HepG2 (cell line): ENCODE results near the gene PPP1R7. TPM values are rescaled to one million over a fixed set of nuclear protein-coding genes. Genes with fewer than 3 reads are reported as not detected.

Experiments
- ATAC-seq: fragments of 200-7000 bp; cut with Tn5 transposase; 3 replicates; pipeline ENCODE4 v1.9.1; 2020; ENCODE audit warnings: mild to moderate bottlenecking, moderate library complexity
- BruUV-seq: library from RNA; stranded (reverse); fragments of 400-500 nt; replicated peaks from 2 replicates; lab custom pipeline; 2021; lab: Mats Ljungman, UMichigan
- CTCF ChIA-PET: fragments of 300-600 bp; formaldehyde crosslinking; extraction: SDS; loops from one replicate; lab custom pipeline; 2021; ENCODE audit warnings: low total read pairs, inconsistent platforms, low intra/inter-chr PET ratio; lab: Yijun Ruan, JAX
- POLR2A ChIA-PET: fragments of 350-600 bp; sonication (Branson Sonifier 250); formaldehyde crosslinking; loops from one replicate; lab custom pipeline; 2020; ENCODE audit warnings: antibody characterized with exemption, inconsistent platforms; lab: Yijun Ruan, JAX
- DNase-seq: peaks from one replicate; pipeline ENCODE4 v3.0.0-alpha.2; 2015; ENCODE audit warnings: low spot score
- FAIRE-seq: peaks from 3 replicates; lab custom pipeline; 2011; peaks lifted over from hg19 to GRCh38; lab: Jason Lieb, UNC
- H2AFZ ChIP-seq: one replicate; pipeline ENCODE4 v1.6.1; 2011; ENCODE audit warnings: low read length, inconsistent platforms
- H3K27ac ChIP-seq: fragments of 300-600 bp; 3 replicates; pipeline ENCODE4 v1.8.0; 2011; ENCODE audit warnings: mixed run types, mild to moderate bottlenecking, mixed read lengths, low read length, inconsistent platforms; ENCODE audit not compliant: insufficient read depth; ENCODE audit errors: extremely low read length
- H3K27me3 ChIP-seq, 2 experiments: fragments of 200-600 bp in 1 of 2; 2 replicates in 1 of 2; 3 replicates in 1 of 2; pipeline versions ENCODE4 v1.6.0 to v1.8.0; 2011; ENCODE audit warnings: low read length in 2 of 2, mild to moderate bottlenecking in 2 of 2, moderate library complexity in 2 of 2, inconsistent platforms in 1 of 2; ENCODE audit not compliant: insufficient read depth in 2 of 2, control insufficient read depth in 1 of 2
- H3K36me3 ChIP-seq, 2 experiments: fragments of 200-600 bp in 1 of 2; replicated peaks in 1 of 2; 2 replicates in 1 of 2; 3 replicates in 1 of 2; pipeline versions ENCODE4 v1.5.1 to v1.8.0; 2011; ENCODE audit warnings: low read length in 2 of 2, inconsistent platforms in 1 of 2; ENCODE audit not compliant: insufficient read depth in 2 of 2, control insufficient read depth in 1 of 2
- H3K4me1 ChIP-seq: 2 replicates; pipeline ENCODE4 v1.5.1; 2012; ENCODE audit warnings: low read length, inconsistent platforms; ENCODE audit not compliant: insufficient read depth
- H3K4me2 ChIP-seq: 2 replicates; pipeline ENCODE4 v1.6.0; 2011; ENCODE audit warnings: low read depth, low read length, inconsistent platforms
- H3K4me3 ChIP-seq, 3 experiments: fragments of 200-600 bp in 1 of 3; sonication (generic), shearing (Covaris generic) in 1 of 3; replicated peaks in 1 of 3; 2 replicates each; pipeline ENCODE4 v1.5.1; 2011 to 2016; ENCODE audit warnings: low read length in 3 of 3, inconsistent platforms in 2 of 3, low read depth in 2 of 3, mild to moderate bottlenecking in 2 of 3, control low read depth in 1 of 3, mixed read lengths in 1 of 3; ENCODE audit not compliant: insufficient read depth in 1 of 3
- H3K79me2 ChIP-seq: one replicate; pipeline ENCODE4 v1.6.1; 2011; ENCODE audit warnings: low read length, inconsistent platforms; ENCODE audit not compliant: insufficient read depth
- H3K9ac ChIP-seq: 2 replicates; pipeline ENCODE4 v1.6.0; 2011; ENCODE audit warnings: mild to moderate bottlenecking, low read depth, low read length, inconsistent platforms; ENCODE audit not compliant: insufficient read depth
- H3K9me3 ChIP-seq: 2 replicates; pipeline ENCODE4 v1.5.1; 2012; ENCODE audit warnings: mild to moderate bottlenecking, low read length
- H4K20me1 ChIP-seq: 2 replicates; pipeline ENCODE4 v1.6.0; 2011; ENCODE audit warnings: inconsistent platforms, mild to moderate bottlenecking, low read length, moderate library complexity; ENCODE audit not compliant: insufficient read depth
- CEBPB ChIP-seq: IDR thresholded peaks from 2 replicates; pipeline ENCODE4 v1.6.1; 2011; ENCODE audit warnings: low read depth, low read length, improper control_type of control experiment, borderline replicate concordance
- CENPT ChIP-seq: sonication (generic); formaldehyde crosslinking; IDR thresholded peaks from 2 replicates; pipeline ENCODE4 v1.8.0; 2022; ENCODE audit warnings: low read depth, mild to moderate bottlenecking, moderate library complexity, missing genetic modification reagents
- DRAP1 ChIP-seq: IDR thresholded peaks from 2 replicates; pipeline ENCODE4 v1.6.1; 2016; ENCODE audit warnings: missing genetic modification reagents, missing compliant biosample characterization
- GATA4 ChIP-seq: sonication (generic); IDR thresholded peaks from 2 replicates; pipeline ENCODE4 v1.6.1; 2016; ENCODE audit warnings: antibody characterized with exemption, low read depth, borderline replicate concordance
- HDAC6 ChIP-seq: fragments of 200-600 bp; sonication (generic); IDR thresholded peaks from 2 replicates; pipeline ENCODE4 v1.7.0; 2017; ENCODE audit warnings: mild to moderate bottlenecking, antibody characterized with exemption, low read length, low read depth
- MNT ChIP-seq: fragments of 450-650 bp; IDR thresholded peaks from 2 replicates; pipeline ENCODE4 v1.6.1; 2016
- MYNN ChIP-seq: sonication (generic); formaldehyde crosslinking; IDR thresholded peaks from 2 replicates; pipeline ENCODE4 v1.4.0; 2020; ENCODE audit warnings: mild to moderate bottlenecking, low read depth, missing genetic modification reagents
- NFE2L2 ChIP-seq: fragments of 150-350 bp; IDR thresholded peaks from 2 replicates; pipeline ENCODE4 v1.6.1; 2014; ENCODE audit warnings: low read length
- PBX3 ChIP-seq: sonication (generic); formaldehyde crosslinking; IDR thresholded peaks from 2 replicates; pipeline ENCODE4 v1.8.1; 2023; ENCODE audit warnings: missing genetic modification reagents, inconsistent platforms, borderline replicate concordance
- POLR2G ChIP-seq: fragments of 200-400 bp; formaldehyde crosslinking; IDR thresholded peaks from 2 replicates; pipeline ENCODE4 v1.6.1; 2018; ENCODE audit warnings: mild to moderate bottlenecking, low read depth, low read length, moderate library complexity
- SATB2 ChIP-seq: sonication (generic); formaldehyde crosslinking; IDR thresholded peaks from 2 replicates; pipeline ENCODE4 v1.5.0; 2020; ENCODE audit warnings: missing genetic modification reagents
- SRSF1 ChIP-seq: fragments of 200-400 bp; formaldehyde crosslinking; optimal IDR thresholded peaks from 2 replicates; pipeline ENCODE3; 2017; ENCODE audit warnings: mild to moderate bottlenecking, low read depth, low read length, moderate library complexity
- TAF15 ChIP-seq: fragments of 200-400 bp; formaldehyde crosslinking; IDR thresholded peaks from one replicate; pipeline ENCODE4 v1.6.1; 2018; ENCODE audit warnings: mild to moderate bottlenecking, low read depth, low read length; ENCODE audit not compliant: poor library complexity, severe bottlenecking
- TCF12 ChIP-seq, 2 experiments: fragments of 450-650 bp in 1 of 2; sonication (generic) in 1 of 2; formaldehyde crosslinking in 1 of 2; IDR thresholded peaks; 2 replicates each; pipeline versions ENCODE4 v1.6.1 to v1.8.0; 2017 to 2022; ENCODE audit warnings: antibody characterized with exemption in 1 of 2, mild to moderate bottlenecking in 1 of 2, missing genetic modification reagents in 1 of 2, moderate library complexity in 1 of 2
- TRIM22 ChIP-seq: fragments of 450-650 bp; IDR thresholded peaks from 2 replicates; pipeline ENCODE4 v1.6.1; 2017
- ZBTB3 ChIP-seq: sonication (generic); formaldehyde crosslinking; IDR thresholded peaks from 2 replicates; pipeline ENCODE4 v1.4.0; 2020; ENCODE audit warnings: low read depth, mild to moderate bottlenecking, moderate library complexity, missing genetic modification reagents, borderline replicate concordance
- ZNF101 ChIP-seq: sonication (generic); formaldehyde crosslinking; IDR thresholded peaks from 2 replicates; pipeline ENCODE4 v1.4.0; 2020; ENCODE audit warnings: mild to moderate bottlenecking, low read depth, missing genetic modification reagents, borderline replicate concordance
- ZNF501 ChIP-seq: sonication (generic); formaldehyde crosslinking; IDR thresholded peaks from 2 replicates; pipeline ENCODE4 v1.5.1; 2020; ENCODE audit warnings: mild to moderate bottlenecking, moderate library complexity, missing genetic modification reagents
- ZNF720 ChIP-seq: sonication (generic); formaldehyde crosslinking; IDR thresholded peaks from 2 replicates; pipeline ENCODE4 v1.4.0; 2020; ENCODE audit warnings: missing genetic modification reagents
- ZNF773 ChIP-seq: sonication (generic); formaldehyde crosslinking; IDR thresholded peaks from 2 replicates; pipeline ENCODE4 v1.4.0; 2020; ENCODE audit warnings: missing genetic modification reagents, borderline replicate concordance
- WGBS: methylation state at CpG from one replicate; pipeline ENCODE4 v1.1.6; 2017; ENCODE audit warnings: low lambda C conversion rate; 5-methylcytosine and 5-hydroxymethylcytosine counted together
- in situ Hi-C: cut with HindIII; loops from 2 replicates; pipeline ENCODE4 v1.10.0; 2017; ENCODE audit warnings: low pct_unique_long_range_greater_than_20kb; ENCODE audit not compliant: extremely low pct_ligation_motif_present
- intact Hi-C: fragments of 100-400 bp; cut with micrococcal nuclease; formaldehyde crosslinking; loops from one replicate; pipeline ENCODE4 v1.10.0; 2022; ENCODE audit not compliant: unreplicated experiment
- polyA plus RNA-seq, 8 experiments: library from polyadenylated mRNA; depleted of rRNA in 3 of 8; stranded (reverse) in 7 of 8; unstranded in 1 of 8; fragments of >200 nt; fragmentation: Illumina TruSeq in 4 of 8; extraction: Trizol in 4 of 8; gene quantifications; 2 replicates each; pipeline versions ENCODE4 v1.2.1 to v1.2.3, GENCODE V29; 2011 to 2016; ENCODE audit warnings: low read depth in 4 of 8, missing spikeins in 1 of 8, mixed read lengths in 1 of 8; ENCODE audit not compliant: insufficient read depth in 1 of 8
- total RNA-seq, 5 experiments: library from RNA; depleted of rRNA; stranded (reverse); fragments of >200 nt; fragmentation: Illumina TruSeq; extraction: Trizol; gene quantifications; 2 replicates each; pipeline ENCODE4 v1.2.3, GENCODE V29; 2016; ENCODE audit warnings: low read depth in 1 of 5

Gene PPP1R7
- total and polyA plus RNA-seq, 2 of the 13 experiments (the other 11 are each of a cell fraction or from before 2014, with no cell fraction given): 33.3 to 67.9 TPM

GRCh38 chr2:241147336-241147735, 2.9 kb upstream of the PPP1R7 start:
- TF ChIP-seq TRIM22 (no peak), CEBPB (no peak), GATA4 (no peak), TCF12 (IDR thresholded peaks at IDR 0.05) (no peak), TCF12 (CRISPR knock-in tag; IDR thresholded peaks at IDR 0.05) (no peak), HDAC6 (no peak), DRAP1 (CRISPR knock-in tag) (no peak), SATB2 (CRISPR knock-in tag) (no peak), MNT (no peak), NFE2L2 (no peak), SRSF1 (no peak), ZBTB3 (CRISPR knock-in tag) (no peak), CENPT (CRISPR knock-in tag) (no peak), ZNF720 (CRISPR knock-in tag) (no peak), ZNF773 (CRISPR knock-in tag) (no peak), PBX3 (CRISPR knock-in tag) (no peak), MYNN (CRISPR knock-in tag) (no peak), POLR2G (no peak), ZNF501 (CRISPR knock-in tag) (no peak), ZNF101 (CRISPR knock-in tag) (no peak), TAF15 (no peak)
- ChIA-PET CTCF (no interaction called here), POLR2A (no interaction called here)
- H3K9me3 ChIP-seq: no peaks in the 10 kb centered on the region
- no TSS peak for BruUV-seq
- FAIRE-seq (no peak), ATAC-seq (no peak), DNase-seq (no peak)
- no peaks in the 10 kb centered on the region for H4K20me1 ChIP-seq
- H3K79me2 ChIP-seq: peaks cover 23% of the 10 kb centered on the region
- 98% methylated on average over 3 of the region's 3 CpGs for WGBS
- H3K4me3 ChIP-seq: no peak overlapping the region
- H3K27ac ChIP-seq: no peak overlapping the region
- no peak overlapping the region for H3K9ac ChIP-seq
- no peak overlapping the region for H2AFZ ChIP-seq
- intact Hi-C loops: no loop called here
- peaks cover 33% of the 10 kb centered on the region for H3K4me1 ChIP-seq
- in situ Hi-C loops: no loop called here
- no peaks in the 10 kb centered on the region for H3K36me3 ChIP-seq
- no peak overlapping the region for H3K4me2 ChIP-seq
- H3K27me3 ChIP-seq: no peaks in the 10 kb centered on the region; a peak in 1 of 5 replicates
